Caki2 (cell line): ENCODE measurements around the gene ZCCHC7. TPM values are rescaled to one million over a fixed set of nuclear protein-coding genes. Genes with fewer than 3 reads are reported as not detected.
"Not testable (repeated sequence)": the region's sequence is repeated elsewhere in the genome, so short reads cannot be mapped to it uniquely, and the experiment has no call there.

Experiments used
- DNase-seq: peaks from one replicate; pipeline ENCODE4 v3.0.0-alpha.2; 2015; ENCODE audit warnings: low read depth
- in situ Hi-C: cut with HindIII; loops from 2 replicates; pipeline ENCODE4 v1.10.0; 2016; ENCODE audit warnings: low sequenced_read_pairs, low pct_unique_long_range_greater_than_20kb, mixed read lengths
- total RNA-seq: library from RNA; depleted of rRNA; stranded (reverse); fragments of >200 nt; shearing (Covaris generic); gene quantifications from 2 replicates; pipeline ENCODE4 v1.2.3, GENCODE V29; 2014; ENCODE audit warnings: low replicate concordance

Gene ZCCHC7
- total RNA-seq, 1 experiment from 2014 or later = 15.4 TPM

GRCh38 chr9:37114442-37114841 lies 5.9 kb upstream of the ZCCHC7 start:
- in situ Hi-C loops, DNase-seq: not testable (repeated sequence)

- no peak for DNase-seq
- in situ Hi-C loops = no loop called here
Measured at GRCh38 chr9:37117956-37118355, 2.4 kb upstream of the ZCCHC7 start.

GRCh38 chr9:37119360-37119759 lies 1.0 kb upstream of the ZCCHC7 start:
- in situ Hi-C loops = no loop called here
- no peak for DNase-seq

GRCh38 chr9:37120843-37121335 lies 515 bp downstream of the ZCCHC7 start:
- in situ Hi-C loops, DNase-seq: not testable (repeated sequence)

GRCh38 chr9:37121881-37122280 lies 1.5 kb downstream of the ZCCHC7 start:
- in situ Hi-C loops = no loop called here

GRCh38 chr9:37126214-37126788 lies 5.9 kb downstream of the ZCCHC7 start:
- no peak for DNase-seq
- in situ Hi-C loops = no loop called here

More at GRCh38 chr9:37121881-37122280, 1.5 kb downstream of the ZCCHC7 start:
- DNase-seq = no peak

- in situ Hi-C loops = no loop called here
- DNase-seq = no peak
Measured at GRCh38 chr9:37127018-37127417, 6.6 kb downstream of the ZCCHC7 start.

- DNase-seq = no peak
- in situ Hi-C loops = no loop called here
Measured at GRCh38 chr9:37128051-37128450, 7.7 kb downstream of the ZCCHC7 start.

- DNase-seq = no peak
- in situ Hi-C loops = no loop called here
Measured at GRCh38 chr9:37134166-37134565, 13.8 kb downstream of the ZCCHC7 start.

GRCh38 chr9:37141015-37141414 lies 20.6 kb downstream of the ZCCHC7 start:
- no peak for DNase-seq
- in situ Hi-C loops = no loop called here

GRCh38 chr9:37144762-37145161 lies 24.4 kb downstream of the ZCCHC7 start:
- in situ Hi-C loops = no loop called here
- DNase-seq = peak; percentile 35

- in situ Hi-C loops = no loop called here
- no peak for DNase-seq
Measured at GRCh38 chr9:37146410-37146809, 26.0 kb downstream of the ZCCHC7 start.

GRCh38 chr9:37148181-37148580 lies 27.8 kb downstream of the ZCCHC7 start:
- DNase-seq = no peak
- in situ Hi-C loops = no loop called here

- DNase-seq = no peak
- in situ Hi-C loops = no loop called here
Measured at GRCh38 chr9:37149666-37150308, 29.4 kb downstream of the ZCCHC7 start.

GRCh38 chr9:37150415-37150814 lies 30.0 kb downstream of the ZCCHC7 start:
- in situ Hi-C loops = no loop called here
- DNase-seq = no peak

GRCh38 chr9:37151812-37152211 lies 31.4 kb downstream of the ZCCHC7 start:
- in situ Hi-C loops = no loop called here

GRCh38 chr9:37152365-37152764 lies 32.0 kb downstream of the ZCCHC7 start:
- no peak for DNase-seq
- in situ Hi-C loops = no loop called here

More at GRCh38 chr9:37151812-37152211, 31.4 kb downstream of the ZCCHC7 start:
- DNase-seq = no peak

GRCh38 chr9:37155601-37156000 lies 35.2 kb downstream of the ZCCHC7 start:
- no peak for DNase-seq
- in situ Hi-C loops = no loop called here

GRCh38 chr9:37156205-37156604 lies 35.8 kb downstream of the ZCCHC7 start:
- in situ Hi-C loops = no loop called here
- DNase-seq = no peak

- DNase-seq = no peak
- in situ Hi-C loops = no loop called here
Measured at GRCh38 chr9:37156781-37157356, 36.5 kb downstream of the ZCCHC7 start.
